ENCODE measurements around the gene CDK2.

CDK2 gene

DNA sequence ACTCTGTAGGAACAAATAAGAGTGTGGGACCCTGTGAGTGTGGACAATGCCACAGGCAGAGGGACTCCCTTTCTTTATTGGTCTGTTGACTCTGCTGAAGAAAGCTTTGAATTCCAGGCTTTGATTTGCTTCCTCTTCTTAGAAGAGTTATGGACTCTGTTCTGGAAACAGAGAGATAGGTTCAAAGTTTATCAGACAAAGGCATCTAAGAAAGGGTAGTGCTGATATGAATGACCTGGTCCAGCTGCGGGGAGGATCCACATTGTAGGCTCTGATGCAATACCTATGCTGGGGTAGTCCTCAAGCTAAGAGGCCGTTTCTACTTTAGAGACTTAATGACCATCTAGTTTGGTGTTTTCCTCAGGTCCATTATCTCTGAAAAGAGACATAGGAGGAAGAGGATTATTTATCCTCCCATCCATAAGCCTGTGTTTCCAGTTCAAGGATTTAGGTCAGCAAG, 43.5 kb downstream of the CDK2 start:
- TF ChIP-seq, protein P1, sequence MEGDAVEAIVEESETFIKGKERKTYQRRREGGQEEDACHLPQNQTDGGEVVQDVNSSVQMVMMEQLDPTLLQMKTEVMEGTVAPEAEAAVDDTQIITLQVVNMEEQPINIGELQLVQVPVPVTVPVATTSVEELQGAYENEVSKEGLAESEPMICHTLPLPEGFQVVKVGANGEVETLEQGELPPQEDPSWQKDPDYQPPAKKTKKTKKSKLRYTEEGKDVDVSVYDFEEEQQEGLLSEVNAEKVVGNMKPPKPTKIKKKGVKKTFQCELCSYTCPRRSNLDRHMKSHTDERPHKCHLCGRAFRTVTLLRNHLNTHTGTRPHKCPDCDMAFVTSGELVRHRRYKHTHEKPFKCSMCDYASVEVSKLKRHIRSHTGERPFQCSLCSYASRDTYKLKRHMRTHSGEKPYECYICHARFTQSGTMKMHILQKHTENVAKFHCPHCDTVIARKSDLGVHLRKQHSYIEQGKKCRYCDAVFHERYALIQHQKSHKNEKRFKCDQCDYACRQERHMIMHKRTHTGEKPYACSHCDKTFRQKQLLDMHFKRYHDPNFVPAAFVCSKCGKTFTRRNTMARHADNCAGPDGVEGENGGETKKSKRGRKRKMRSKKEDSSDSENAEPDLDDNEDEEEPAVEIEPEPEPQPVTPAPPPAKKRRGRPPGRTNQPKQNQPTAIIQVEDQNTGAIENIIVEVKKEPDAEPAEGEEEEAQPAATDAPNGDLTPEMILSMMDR (conservative IDR thresholded peaks at IDR 0.05), result no peak

GRCh38 chr12:56011509-56012090, 45.0 kb downstream of the CDK2 start:
- TF ChIP-seq, protein P1 (conservative IDR thresholded peaks at IDR 0.05), result no peak
- H3K27ac ChIP-seq, result no peak overlapping the region

More for the DNA sequence above, 43.5 kb downstream of the CDK2 start:
- no peak overlapping the region for H3K27ac ChIP-seq

DNA sequence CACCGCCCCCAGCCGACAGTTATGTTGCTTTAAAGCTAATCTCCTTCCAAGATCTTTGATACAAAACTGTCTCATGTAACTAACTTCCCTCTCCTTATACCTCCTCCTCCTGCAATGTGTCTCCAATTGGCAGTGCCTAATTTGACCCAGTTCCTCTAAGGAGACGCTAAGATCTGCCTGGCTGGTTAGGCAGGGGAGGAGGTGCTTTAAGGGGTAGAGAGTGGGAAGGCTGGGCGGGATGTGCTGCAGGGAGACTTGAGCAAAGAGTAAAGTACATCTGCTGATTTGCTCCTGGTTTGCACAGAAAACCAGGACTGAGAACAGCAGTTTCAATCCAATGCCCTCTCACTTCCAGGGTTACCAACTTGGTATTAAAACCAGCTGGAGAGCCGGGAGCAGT, 46.9 kb downstream of the CDK2 start:
- peak overlapping the region; percentile 80 for H3K27ac ChIP-seq
- TF ChIP-seq, protein P1 (conservative IDR thresholded peaks at IDR 0.05), result no peak

DNA sequence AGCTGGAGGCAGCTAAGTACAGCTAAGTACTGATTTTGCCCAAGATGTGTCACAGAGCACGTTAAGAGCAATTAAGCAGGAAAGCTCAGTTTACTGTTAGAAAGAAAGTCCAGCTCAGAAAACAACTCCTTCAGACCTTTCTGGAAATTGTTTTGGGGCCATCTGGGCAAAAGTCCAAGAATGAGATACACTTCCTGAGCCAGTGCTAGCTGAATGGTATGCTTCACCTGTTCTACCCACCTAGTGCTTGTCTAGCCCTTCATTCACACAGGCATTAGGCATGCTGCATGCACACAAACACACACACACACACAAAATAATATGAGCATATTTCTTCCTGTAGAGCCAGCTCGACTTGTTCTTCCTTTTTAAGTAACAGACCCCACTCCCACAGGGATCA, 47.6 kb downstream of the CDK2 start:
- TF ChIP-seq, protein P1 (conservative IDR thresholded peaks at IDR 0.05), result no peak
- peak overlapping the region; percentile 80 for H3K27ac ChIP-seq

- TF ChIP-seq, protein P1 (conservative IDR thresholded peaks at IDR 0.05), result no peak
- no peak overlapping the region for H3K27ac ChIP-seq
Measured at GRCh38 chr12:56017181-56017580, 50.6 kb downstream of the CDK2 start.

DNA sequence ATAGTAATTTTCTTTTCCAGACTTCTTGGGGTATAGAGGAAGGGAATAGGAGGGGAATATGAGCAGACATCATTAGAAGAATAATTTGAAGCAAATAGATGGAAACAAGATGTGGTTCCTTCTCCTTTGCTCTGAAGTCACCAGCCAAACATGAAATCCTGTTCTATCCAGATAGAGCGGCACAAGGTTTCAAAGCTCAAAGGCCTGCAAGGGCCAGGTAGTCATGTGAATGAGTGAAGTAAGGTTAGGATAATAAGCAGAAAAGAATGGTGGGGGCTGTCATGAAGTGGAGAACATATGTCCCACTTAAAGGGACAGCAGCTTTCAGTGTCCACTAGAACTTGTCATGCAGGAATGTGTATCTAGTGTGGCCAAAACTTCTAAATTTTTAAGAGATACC, 51.7 kb downstream of the CDK2 start:
- TF ChIP-seq, protein P1 (conservative IDR thresholded peaks at IDR 0.05), result no peak

GRCh38 chr12:56020423-56021184, 54.0 kb downstream of the CDK2 start, which contains the start of gene IKZF4:
Gene IKZF4 (plus strand): TSS chr12:56021043. CDS start chr12:56021494, 451 bp downstream.
- TF ChIP-seq, protein P1 (conservative IDR thresholded peaks at IDR 0.05), result no peak
- no peak within 1 kb of the TSS for H3K27ac ChIP-seq

More for the DNA sequence above, 51.7 kb downstream of the CDK2 start:
- no peak overlapping the region for H3K27ac ChIP-seq

Data from VCaP (cell line).